GM12878 (cell line): ENCODE measurements around the gene ADAMTS3. TPM values are rescaled to one million over a fixed set of nuclear protein-coding genes. Genes with fewer than 3 reads are reported as not detected.

Experiments used
- ATAC-seq: fragments of 200-7000 bp; cut with Tn5 transposase; 3 replicates; pipeline ENCODE4 v1.9.1; 2020; ENCODE audit warnings: mild to moderate bottlenecking, moderate library complexity
- BruUV-seq: library from RNA; stranded (reverse); fragments of 400-500 nt; replicated peaks from 2 replicates; lab custom pipeline; 2021; lab: Mats Ljungman, UMichigan
- CTCF ChIA-PET: fragments of 300-600 bp; sonication (Branson Sonifier 250); formaldehyde crosslinking; extraction: SDS; loops from one replicate; lab custom pipeline; 2021; ENCODE audit warnings: inconsistent platforms; lab: Yijun Ruan, JAX
- POLR2A ChIA-PET: fragments of 350-600 bp; formaldehyde crosslinking; extraction: SDS; loops from one replicate; lab custom pipeline; 2021; ENCODE audit warnings: inconsistent platforms; lab: Charles Lee
- RAD21 ChIA-PET: fragments of 300-600 bp; sonication (Branson Sonifier 250); formaldehyde crosslinking; loops from one replicate; lab custom pipeline; 2023; ENCODE audit warnings: antibody characterized with exemption; ENCODE audit not compliant: unreplicated experiment; lab: Charles Lee
- SMC1A ChIA-PET: fragments of 300-600 bp; sonication (Branson Sonifier 250); formaldehyde crosslinking; loops from one replicate; lab custom pipeline; 2023; ENCODE audit not compliant: unreplicated experiment, uncharacterized antibody; lab: Charles Lee
- DNase-seq: peaks from one replicate; pipeline ENCODE4 v3.0.0-alpha.2; 2011; ENCODE audit warnings: low read depth, low spot score
- FAIRE-seq: peaks from 3 replicates; lab custom pipeline; 2011; peaks lifted over from hg19 to GRCh38; lab: Jason Lieb, UNC
- H2AFZ ChIP-seq: 2 replicates; pipeline ENCODE4 v1.6.0; 2011; ENCODE audit warnings: low read depth, low read length, control low read depth; ENCODE audit not compliant: control insufficient read depth
- H3K27ac ChIP-seq: 2 replicates; pipeline ENCODE4 v1.5.1; 2011; ENCODE audit warnings: control low read depth; ENCODE audit not compliant: control insufficient read depth, insufficient read depth
- H3K27me3 ChIP-seq, 2 experiments: replicated peaks in 1 of 2; 2 replicates each; pipeline versions ENCODE4 v1.6.0 to v1.6.1; 2011; ENCODE audit warnings: low read length in 1 of 2; ENCODE audit not compliant: control insufficient read depth in 2 of 2, insufficient read depth in 2 of 2
- H3K36me3 ChIP-seq, 2 experiments: 2 replicates each; pipeline ENCODE4 v1.5.1; 2011; ENCODE audit warnings: low read length in 1 of 2; ENCODE audit not compliant: control insufficient read depth in 2 of 2, insufficient read depth in 2 of 2
- H3K4me1 ChIP-seq: 2 replicates; pipeline ENCODE4 v1.6.1; 2011; ENCODE audit warnings: mild to moderate bottlenecking, low read length, moderate library complexity, mixed read lengths; ENCODE audit not compliant: control insufficient read depth, insufficient read depth
- H3K4me2 ChIP-seq: 2 replicates; pipeline ENCODE4 v1.6.0; 2011; ENCODE audit warnings: control low read depth; ENCODE audit not compliant: control insufficient read depth, insufficient read depth
- H3K4me3 ChIP-seq: fragments of 200-600 bp; sonication (generic); 2 replicates; pipeline ENCODE4 v1.5.1; 2016
- H3K79me2 ChIP-seq: 2 replicates; pipeline ENCODE4 v1.6.0; 2011; ENCODE audit warnings: low read length; ENCODE audit not compliant: control insufficient read depth, insufficient read depth
- H3K9ac ChIP-seq: 2 replicates; pipeline ENCODE4 v1.8.0; 2011; ENCODE audit warnings: low read length, control low read depth, mixed read lengths; ENCODE audit not compliant: control insufficient read depth, insufficient read depth
- H3K9me3 ChIP-seq: replicated peaks from 3 replicates; pipeline ENCODE4 v1.5.1; 2011; ENCODE audit warnings: mild to moderate bottlenecking, low read length; ENCODE audit not compliant: control insufficient read depth, insufficient read depth
- H4K20me1 ChIP-seq: 2 replicates; pipeline ENCODE4 v1.6.0; 2011; ENCODE audit not compliant: control insufficient read depth, insufficient read depth
- BMI1 ChIP-seq: fragments of 450-650 bp; IDR thresholded peaks from 2 replicates; pipeline ENCODE4 v1.6.1; 2016; ENCODE audit warnings: mild to moderate bottlenecking, moderate library complexity, borderline replicate concordance
- BRCA1 ChIP-seq: IDR thresholded peaks from 2 replicates; pipeline ENCODE4 v1.6.1; 2011; ENCODE audit warnings: low read depth, low read length, improper control_type of control experiment
- ESRRA ChIP-seq: IDR thresholded peaks from 2 replicates; pipeline ENCODE4 v1.6.1; 2012; ENCODE audit warnings: mild to moderate bottlenecking, low read length, improper control_type of control experiment
- KAT2A ChIP-seq: conservative IDR thresholded peaks from 2 replicates; pipeline ENCODE4 v1.6.1; 2011; ENCODE audit warnings: low read depth, low read length; ENCODE audit not compliant: control insufficient read depth
- MLLT1 ChIP-seq: fragments of 450-650 bp; IDR thresholded peaks from 2 replicates; pipeline ENCODE4 v1.6.1; 2016; ENCODE audit warnings: mild to moderate bottlenecking
- MYB ChIP-seq: fragments of 150-350 bp; IDR thresholded peaks from 2 replicates; pipeline ENCODE4 v1.6.1; 2014; ENCODE audit warnings: mild to moderate bottlenecking, low read depth, low read length, borderline replicate concordance
- MYC ChIP-seq: IDR thresholded peaks from 2 replicates; pipeline ENCODE4 v1.6.1; 2011; ENCODE audit warnings: mild to moderate bottlenecking, low read length, moderate library complexity, inconsistent platforms; ENCODE audit not compliant: insufficient read depth, insufficient replicate concordance, insufficient read length, severe bottlenecking
- NRF1 ChIP-seq: conservative IDR thresholded peaks from 2 replicates; pipeline ENCODE4 v1.6.1; 2011; ENCODE audit warnings: mild to moderate bottlenecking, low read depth, low read length, improper control_type of control experiment
- POLR2AphosphoS2 ChIP-seq: IDR thresholded peaks from 2 replicates; pipeline ENCODE4 v1.6.1; 2011; ENCODE audit warnings: low read depth, mild to moderate bottlenecking, low read length, improper control_type of control experiment, moderate library complexity
- SUPT20H ChIP-seq: IDR thresholded peaks from 2 replicates; pipeline ENCODE4 v1.6.1; 2011; ENCODE audit warnings: low read depth, mild to moderate bottlenecking, low read length, moderate library complexity, borderline replicate concordance; ENCODE audit not compliant: control insufficient read depth
- ZNF217 ChIP-seq: fragments of 450-650 bp; IDR thresholded peaks from 2 replicates; pipeline ENCODE4 v1.6.1; 2017; ENCODE audit warnings: antibody characterized with exemption, mild to moderate bottlenecking
- ZNF24 ChIP-seq: fragments of 450-650 bp; IDR thresholded peaks from 2 replicates; pipeline ENCODE4 v1.6.1; 2017; ENCODE audit warnings: antibody characterized with exemption, mild to moderate bottlenecking
- WGBS: methylation state at CpG from one replicate; pipeline ENCODE4 v1.1.6; 2016; ENCODE audit warnings: low lambda C conversion rate; ENCODE audit not compliant: insufficient replicate concordance, insufficient coverage; ENCODE audit errors: missing lambda C conversion rate; 5-methylcytosine and 5-hydroxymethylcytosine counted together
- in situ Hi-C: fragments of 300-500 bp; cut with MboI; formaldehyde crosslinking; loops from 9 replicates; pipeline ENCODE4 v1.14.3; 2018; ENCODE audit warnings: mixed read lengths
- intact Hi-C: fragments of 100-400 bp; cut with micrococcal nuclease; formaldehyde crosslinking; loops from one replicate; pipeline ENCODE4 v1.14.2; 2022; ENCODE audit not compliant: unreplicated experiment
- polyA plus RNA-seq, 11 experiments: library from polyadenylated mRNA; depleted of rRNA in 4 of 11; unstranded in 6 of 11; stranded (reverse) in 5 of 11; fragments of >200 nt; fragmentation: Nextera tagmentation in 4 of 11; fragmentation: Illumina TruSeq in 1 of 11; extraction: Ambion mirVana in 4 of 11; extraction: Trizol in 1 of 11; gene quantifications; 1 replicate in 1 of 11; 2 replicates in 10 of 11; pipeline versions ENCODE4 v1.2.1 to v1.2.3, GENCODE V29; 2011 to 2016; ENCODE audit warnings: inconsistent platforms in 2 of 11, missing spikeins in 2 of 11, low read depth in 1 of 11
- total RNA-seq, 4 experiments: library from RNA; depleted of rRNA in 3 of 4; stranded (reverse); fragments of >200 nt in 3 of 4; fragmentation: Illumina TruSeq in 1 of 4; extraction: Trizol in 1 of 4; gene quantifications; 2 replicates each; pipeline versions ENCODE4 v1.2.1 to v1.2.3, GENCODE V29; 2013 to 2021
- TF ChIP-seq, protein P1 (sequence below): IDR thresholded peaks from 2 replicates; pipeline ENCODE4 v1.6.1; 2011; ENCODE audit warnings: borderline replicate concordance, low read depth, mild to moderate bottlenecking, moderate library complexity, mixed read lengths, low read length; ENCODE audit not compliant: insufficient read depth; ENCODE audit errors: extremely low read length

Gene ADAMTS3
- total and polyA plus RNA-seq, 10 of the 15 experiments (the other 5 are each of a cell fraction or from before 2014, with no cell fraction given): under 0.01 to 0.07 (median 0.02) TPM; not detected in 6

GRCh38 chr4:72442715-72443114, 126.3 kb downstream of the ADAMTS3 start:
- ChIA-PET SMC1A (no interaction called here), POLR2A (no interaction called here), RAD21 (no interaction called here), CTCF (no interaction called here)
- in situ Hi-C loops (no loop called here), intact Hi-C loops (no loop called here)
- H3K4me2 ChIP-seq: no peak overlapping the region
- no peak overlapping the region for H3K4me3 ChIP-seq
- H3K79me2 ChIP-seq: no peaks in the 10 kb centered on the region
- H3K4me1 ChIP-seq: no peaks in the 10 kb centered on the region
- H3K27me3 ChIP-seq: no peaks in the 10 kb centered on the region
- BruUV-seq: no TSS peak
- no peaks in the 10 kb centered on the region for H4K20me1 ChIP-seq
- FAIRE-seq (no peak), ATAC-seq (no peak), DNase-seq (no peak)
- H3K27ac ChIP-seq: no peak overlapping the region
- no peak for TF ChIP-seq MYB
- TF ChIP-seq BMI1: no peak
- TF ChIP-seq NRF1: no peak
- no peak for TF ChIP-seq ESRRA
- no peak for TF ChIP-seq SUPT20H
- no peak for TF ChIP-seq POLR2AphosphoS2
- TF ChIP-seq MYC: no peak
- no peak for TF ChIP-seq KAT2A
- TF ChIP-seq, protein P1, sequence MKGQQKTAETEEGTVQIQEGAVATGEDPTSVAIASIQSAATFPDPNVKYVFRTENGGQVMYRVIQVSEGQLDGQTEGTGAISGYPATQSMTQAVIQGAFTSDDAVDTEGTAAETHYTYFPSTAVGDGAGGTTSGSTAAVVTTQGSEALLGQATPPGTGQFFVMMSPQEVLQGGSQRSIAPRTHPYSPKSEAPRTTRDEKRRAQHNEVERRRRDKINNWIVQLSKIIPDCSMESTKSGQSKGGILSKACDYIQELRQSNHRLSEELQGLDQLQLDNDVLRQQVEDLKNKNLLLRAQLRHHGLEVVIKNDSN: no peak
- TF ChIP-seq MLLT1: no peak
- TF ChIP-seq BRCA1: no peak
- no peak for TF ChIP-seq ZNF217
- TF ChIP-seq ZNF24: no peak
- H2AFZ ChIP-seq: no peak overlapping the region
- H3K9ac ChIP-seq: no peak overlapping the region
- 18% methylated on average over 5 of the region's 5 CpGs for WGBS
- H3K36me3 ChIP-seq: no peaks in the 10 kb centered on the region
- no peaks in the 10 kb centered on the region for H3K9me3 ChIP-seq
